Measurements from ENCODE around the gene STARD13.

DNA sequence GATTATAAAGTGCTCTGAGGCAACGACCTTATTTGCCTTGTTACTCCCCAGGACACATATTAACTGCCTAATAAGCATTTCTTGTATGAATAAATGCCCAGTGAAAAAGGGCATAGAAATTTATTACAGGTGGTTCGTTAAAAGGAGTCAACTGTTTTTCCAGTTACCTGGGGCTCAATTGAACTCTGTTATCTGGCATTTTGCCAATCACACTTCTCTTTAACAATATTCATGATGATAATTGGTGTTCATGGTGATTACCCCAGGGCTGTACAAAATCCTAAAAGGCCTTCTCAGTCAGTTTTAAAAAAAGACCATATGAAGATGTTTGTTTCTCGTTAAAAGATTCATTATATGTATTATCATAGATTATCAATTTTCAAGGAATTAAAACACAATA lies 212.2 kb downstream of the STARD13 start:
- TF ChIP-seq, protein P1, sequence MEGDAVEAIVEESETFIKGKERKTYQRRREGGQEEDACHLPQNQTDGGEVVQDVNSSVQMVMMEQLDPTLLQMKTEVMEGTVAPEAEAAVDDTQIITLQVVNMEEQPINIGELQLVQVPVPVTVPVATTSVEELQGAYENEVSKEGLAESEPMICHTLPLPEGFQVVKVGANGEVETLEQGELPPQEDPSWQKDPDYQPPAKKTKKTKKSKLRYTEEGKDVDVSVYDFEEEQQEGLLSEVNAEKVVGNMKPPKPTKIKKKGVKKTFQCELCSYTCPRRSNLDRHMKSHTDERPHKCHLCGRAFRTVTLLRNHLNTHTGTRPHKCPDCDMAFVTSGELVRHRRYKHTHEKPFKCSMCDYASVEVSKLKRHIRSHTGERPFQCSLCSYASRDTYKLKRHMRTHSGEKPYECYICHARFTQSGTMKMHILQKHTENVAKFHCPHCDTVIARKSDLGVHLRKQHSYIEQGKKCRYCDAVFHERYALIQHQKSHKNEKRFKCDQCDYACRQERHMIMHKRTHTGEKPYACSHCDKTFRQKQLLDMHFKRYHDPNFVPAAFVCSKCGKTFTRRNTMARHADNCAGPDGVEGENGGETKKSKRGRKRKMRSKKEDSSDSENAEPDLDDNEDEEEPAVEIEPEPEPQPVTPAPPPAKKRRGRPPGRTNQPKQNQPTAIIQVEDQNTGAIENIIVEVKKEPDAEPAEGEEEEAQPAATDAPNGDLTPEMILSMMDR (IDR thresholded peaks at IDR 0.05), result no peak
- no peak for TF ChIP-seq POLR2A (IDR thresholded peaks at IDR 0.05)
